ENCODE results near the gene INKA2. TPM values are rescaled to one million over a fixed set of nuclear protein-coding genes. Genes with fewer than 3 reads are reported as not detected.

The INKA2 gene
- polyA plus RNA-seq, 3 donors = 1.8 to 6.6 (median 2.0) TPM

DNA sequence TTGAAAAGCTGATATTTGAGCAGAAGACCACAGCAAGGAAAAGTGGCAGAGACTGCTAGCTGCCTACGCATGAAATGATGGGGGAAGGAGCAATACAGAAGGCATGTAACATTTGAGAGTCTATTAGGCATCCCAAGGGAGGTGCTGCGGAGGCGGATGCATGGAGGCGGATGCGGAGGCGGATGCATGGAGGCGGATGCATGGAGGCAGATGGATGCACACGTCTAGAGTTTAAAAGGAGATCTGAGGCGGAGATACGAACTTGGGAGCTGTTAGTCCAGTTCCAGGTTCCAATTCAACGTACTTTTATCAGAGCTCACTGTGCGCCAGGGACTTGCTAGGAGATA, 15.8 kb upstream of the INKA2 start:
- intact Hi-C loops (cut with micrococcal nuclease) = loop anchor here in 1 of 2 donors (5.0 kb wide), 3 partner anchors 38 to 548 kb away; partner anchors contain the start of genes ATP5PB and WDR77
- H3K4me3 Mint-ChIP-seq = peak overlapping the region; percentile 86 to 95
- H3K36me3 Mint-ChIP-seq = peaks cover 13 to 22% of the 10 kb centered on the region in 2 donors
- Histone ChIP-seq H3K9me3 (replicated peaks in 1 of 2; ENCODE audit: control insufficient read depth in 1 of 2, insufficient read depth in 1 of 2, low read length in 2 of 2) (no peaks in the 10 kb centered on the region), H3K4me2 (replicated peaks; ENCODE audit: extremely low read depth, low read length, poor library complexity, severe bottlenecking) (peak overlapping the region; percentile 79), H3K79me2 (ENCODE audit: insufficient read depth, low read length) (peaks cover 26% of the 10 kb centered on the region), H3K9ac (ENCODE audit: insufficient read depth, low read length, poor library complexity, severe bottlenecking) (peak overlapping the region; percentile 92), H3K36me3 (replicated peaks in 1 of 2; ENCODE audit: control insufficient read depth in 1 of 2, insufficient read depth in 2 of 2, low read length in 2 of 2) (peaks cover 11 to 20% of the 10 kb centered on the region in 2 donors), H3K27me3 (ENCODE audit: control insufficient read depth in 2 of 2, insufficient read depth in 2 of 2, low read length in 2 of 2) (no peaks in the 10 kb centered on the region), H3K4me1 (ENCODE audit: control insufficient read depth in 1 of 2, insufficient read depth in 2 of 2, low read length in 2 of 2) (peaks cover 27 to 30% of the 10 kb centered on the region in 2 donors), H3K27ac (ENCODE audit: low read depth in 1 of 2, low read length in 2 of 2) (peak overlapping the region; percentile 88 to 98), H3K4me3 (replicated peaks in 1 of 3; ENCODE audit: low read depth in 2 of 3, low read length in 3 of 3) (peak overlapping the region; percentile 75 to 96 (median 85)), H4K20me1 (ENCODE audit: insufficient read depth, low read length) (no peaks in the 10 kb centered on the region), H2AFZ (ENCODE audit: insufficient read depth, low read depth, low read length, poor library complexity, severe bottlenecking) (peak overlapping the region; percentile 91)
- H3K9me3 Mint-ChIP-seq = peaks cover 0 to 1% (median 0%) of the 10 kb centered on the region in 7 donors
- WGBS (ENCODE audit: insufficient coverage) = 0% methylated on average over 11 of the region's 12 CpGs
- H3K27me3 Mint-ChIP-seq (ENCODE audit: low read depth in 3 of 3) = peaks cover 0 to 3% (median 2%) of the 10 kb centered on the region in 3 donors
- peaks cover 35% of the 10 kb centered on the region for H3K4me1 Mint-ChIP-seq
- peak overlapping the region; percentile 97 to 100 (median 99) for H3K27ac Mint-ChIP-seq
- DNase-seq = no peak
- TF ChIP-seq, protein P1, sequence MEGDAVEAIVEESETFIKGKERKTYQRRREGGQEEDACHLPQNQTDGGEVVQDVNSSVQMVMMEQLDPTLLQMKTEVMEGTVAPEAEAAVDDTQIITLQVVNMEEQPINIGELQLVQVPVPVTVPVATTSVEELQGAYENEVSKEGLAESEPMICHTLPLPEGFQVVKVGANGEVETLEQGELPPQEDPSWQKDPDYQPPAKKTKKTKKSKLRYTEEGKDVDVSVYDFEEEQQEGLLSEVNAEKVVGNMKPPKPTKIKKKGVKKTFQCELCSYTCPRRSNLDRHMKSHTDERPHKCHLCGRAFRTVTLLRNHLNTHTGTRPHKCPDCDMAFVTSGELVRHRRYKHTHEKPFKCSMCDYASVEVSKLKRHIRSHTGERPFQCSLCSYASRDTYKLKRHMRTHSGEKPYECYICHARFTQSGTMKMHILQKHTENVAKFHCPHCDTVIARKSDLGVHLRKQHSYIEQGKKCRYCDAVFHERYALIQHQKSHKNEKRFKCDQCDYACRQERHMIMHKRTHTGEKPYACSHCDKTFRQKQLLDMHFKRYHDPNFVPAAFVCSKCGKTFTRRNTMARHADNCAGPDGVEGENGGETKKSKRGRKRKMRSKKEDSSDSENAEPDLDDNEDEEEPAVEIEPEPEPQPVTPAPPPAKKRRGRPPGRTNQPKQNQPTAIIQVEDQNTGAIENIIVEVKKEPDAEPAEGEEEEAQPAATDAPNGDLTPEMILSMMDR (IDR thresholded peaks at IDR 0.05) = no peak

DNA sequence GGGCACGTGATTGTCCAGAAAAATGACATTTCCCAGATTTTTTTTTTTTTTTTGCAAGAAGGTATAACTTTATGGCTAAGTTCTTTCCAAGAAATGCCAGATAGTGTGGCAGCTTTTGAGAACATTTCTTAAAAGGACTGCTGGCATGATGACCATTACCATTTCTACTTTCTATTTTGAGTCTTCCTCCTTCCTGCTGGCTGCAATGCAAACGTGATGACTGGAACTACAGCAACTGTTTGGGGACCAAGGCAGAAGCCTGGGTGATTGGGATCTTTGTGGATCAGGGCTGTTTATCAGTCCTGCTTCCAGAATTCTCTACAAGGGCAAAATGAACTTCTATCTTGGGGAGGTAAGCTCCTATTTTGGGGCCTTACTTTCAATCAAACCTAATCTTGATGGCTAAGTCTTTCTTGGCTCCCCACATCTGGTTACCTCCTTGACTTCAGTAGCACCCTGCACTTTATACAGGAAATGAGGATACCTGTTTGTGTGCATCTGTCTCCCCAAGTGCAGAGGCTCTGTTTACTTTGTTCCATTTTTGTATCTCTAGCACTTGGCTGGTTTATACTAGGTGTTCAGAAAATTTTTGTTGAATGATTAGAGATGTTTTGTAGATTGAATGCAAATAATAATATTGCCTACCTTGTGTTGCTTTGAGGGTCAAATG, 12.8 kb upstream of the INKA2 start:
- H3K4me2 ChIP-seq (replicated peaks; ENCODE audit: extremely low read depth, low read length, poor library complexity, severe bottlenecking) = no peak overlapping the region
- Mint-ChIP-seq H3K4me1 (peaks cover 32% of the 10 kb centered on the region), H3K27ac (peak overlapping the region in 6 of 7 donors; percentile 5 to 76 (median 53)), H3K36me3 (peaks cover 0 to 5% of the 10 kb centered on the region in 2 donors), H3K9me3 (peaks cover 0 to 2% (median 0%) of the 10 kb centered on the region in 7 donors), H3K27me3 (ENCODE audit: low read depth in 3 of 3) (peaks cover 0 to 4% (median 2%) of the 10 kb centered on the region in 3 donors), H3K4me3 (no peak overlapping the region)
- H3K36me3 ChIP-seq (replicated peaks in 1 of 2; ENCODE audit: control insufficient read depth in 1 of 2, insufficient read depth in 2 of 2, low read length in 2 of 2) = peaks cover 0 to 2% of the 10 kb centered on the region in 2 donors
- no peaks in the 10 kb centered on the region for H3K27me3 ChIP-seq (ENCODE audit: control insufficient read depth in 2 of 2, insufficient read depth in 2 of 2, low read length in 2 of 2)
- no peak for DNase-seq
- WGBS (ENCODE audit: insufficient coverage) = no CpG with 5 or more reads among the region's 2 CpGs
- H2AFZ ChIP-seq (ENCODE audit: insufficient read depth, low read depth, low read length, poor library complexity, severe bottlenecking) = no peak overlapping the region
- no peak overlapping the region for H3K4me3 ChIP-seq (replicated peaks in 1 of 3; ENCODE audit: low read depth in 2 of 3, low read length in 3 of 3)
- H4K20me1 ChIP-seq (ENCODE audit: insufficient read depth, low read length) = no peaks in the 10 kb centered on the region
- intact Hi-C loops (cut with micrococcal nuclease) = loop anchor here in 1 of 2 donors (5.0 kb wide), 1 partner anchor 35 kb away; no protein-coding TSS in a partner anchor
- H3K79me2 ChIP-seq (ENCODE audit: insufficient read depth, low read length) = peaks cover 12% of the 10 kb centered on the region
- no peak overlapping the region for H3K9ac ChIP-seq (ENCODE audit: insufficient read depth, low read length, poor library complexity, severe bottlenecking)
- no peak overlapping the region for H3K27ac ChIP-seq (ENCODE audit: low read depth in 1 of 2, low read length in 2 of 2)
- TF ChIP-seq, protein P1 (IDR thresholded peaks at IDR 0.05) = no peak
- peaks cover 24 to 27% of the 10 kb centered on the region in 2 donors for H3K4me1 ChIP-seq (ENCODE audit: control insufficient read depth in 1 of 2, insufficient read depth in 2 of 2, low read length in 2 of 2)
- no peaks in the 10 kb centered on the region for H3K9me3 ChIP-seq (replicated peaks in 1 of 2; ENCODE audit: control insufficient read depth in 1 of 2, insufficient read depth in 1 of 2, low read length in 2 of 2)

All from CD14-positive monocyte (primary cell).